GM06990 (cell line): ENCODE measurements around the gene LYPD6B.
"Not testable (repeated sequence)": the region's sequence is repeated elsewhere in the genome, so short reads cannot be mapped to it uniquely, and the experiment has no call there.

ENCODE experiments used
- DNase-seq: peaks from one replicate; pipeline ENCODE4 v3.0.0-alpha.2; 2011; ENCODE audit not compliant: insufficient read length; ENCODE audit errors: extremely low read depth
- H3K27me3 ChIP-seq: replicated peaks from 2 replicates; pipeline ENCODE4 v1.6.0; 2011; ENCODE audit warnings: low read length; ENCODE audit not compliant: control insufficient read depth, insufficient read depth
- H3K36me3 ChIP-seq: 2 replicates; pipeline ENCODE4 v1.5.1; 2011; ENCODE audit warnings: low read length; ENCODE audit not compliant: control insufficient read depth, insufficient read depth
- H3K4me3 ChIP-seq: replicated peaks from 2 replicates; pipeline ENCODE4 v1.5.1; 2011; ENCODE audit warnings: low read depth, mild to moderate bottlenecking, control low read depth, low read length
- TF ChIP-seq, protein P1 (sequence below): IDR thresholded peaks from 2 replicates; pipeline ENCODE4 v1.5.1; 2011; ENCODE audit warnings: low read length, control low read depth, mild to moderate bottlenecking, inconsistent platforms; ENCODE audit not compliant: insufficient read depth, poor library complexity, severe bottlenecking

LYPD6B gene

DNA sequence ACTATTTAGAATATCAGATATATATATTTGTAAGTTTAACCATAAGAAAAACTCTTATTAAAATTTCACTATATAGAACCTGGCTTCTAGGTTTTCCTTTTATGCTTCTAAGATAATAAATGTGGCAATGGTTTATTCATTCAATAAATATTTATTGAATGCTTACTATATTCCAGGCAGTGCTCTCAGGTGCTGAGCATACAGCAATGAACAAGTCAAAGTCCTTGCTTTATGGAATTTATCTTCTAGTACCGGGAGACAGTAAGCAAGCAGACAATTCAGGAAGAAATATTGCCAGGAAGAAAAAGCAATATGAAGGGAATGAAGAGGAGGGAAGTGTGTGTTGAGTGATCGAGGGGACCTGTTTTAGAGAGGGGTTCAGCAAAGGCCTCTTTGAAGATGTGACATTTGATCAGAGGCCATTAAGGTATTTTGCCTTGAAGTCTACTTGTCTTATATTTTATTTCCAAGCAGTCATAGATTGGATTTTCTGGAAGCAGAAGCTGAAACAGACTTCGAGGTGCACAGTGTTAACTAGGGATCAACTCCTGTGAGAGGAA, 197.4 kb downstream of the LYPD6B start:
- no peak for DNase-seq
- Histone ChIP-seq H3K27me3 (no peaks in the 10 kb centered on the region), H3K4me3 (no peak overlapping the region), H3K36me3 (no peaks in the 10 kb centered on the region)
- TF ChIP-seq, protein P1, sequence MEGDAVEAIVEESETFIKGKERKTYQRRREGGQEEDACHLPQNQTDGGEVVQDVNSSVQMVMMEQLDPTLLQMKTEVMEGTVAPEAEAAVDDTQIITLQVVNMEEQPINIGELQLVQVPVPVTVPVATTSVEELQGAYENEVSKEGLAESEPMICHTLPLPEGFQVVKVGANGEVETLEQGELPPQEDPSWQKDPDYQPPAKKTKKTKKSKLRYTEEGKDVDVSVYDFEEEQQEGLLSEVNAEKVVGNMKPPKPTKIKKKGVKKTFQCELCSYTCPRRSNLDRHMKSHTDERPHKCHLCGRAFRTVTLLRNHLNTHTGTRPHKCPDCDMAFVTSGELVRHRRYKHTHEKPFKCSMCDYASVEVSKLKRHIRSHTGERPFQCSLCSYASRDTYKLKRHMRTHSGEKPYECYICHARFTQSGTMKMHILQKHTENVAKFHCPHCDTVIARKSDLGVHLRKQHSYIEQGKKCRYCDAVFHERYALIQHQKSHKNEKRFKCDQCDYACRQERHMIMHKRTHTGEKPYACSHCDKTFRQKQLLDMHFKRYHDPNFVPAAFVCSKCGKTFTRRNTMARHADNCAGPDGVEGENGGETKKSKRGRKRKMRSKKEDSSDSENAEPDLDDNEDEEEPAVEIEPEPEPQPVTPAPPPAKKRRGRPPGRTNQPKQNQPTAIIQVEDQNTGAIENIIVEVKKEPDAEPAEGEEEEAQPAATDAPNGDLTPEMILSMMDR: no peak

DNA sequence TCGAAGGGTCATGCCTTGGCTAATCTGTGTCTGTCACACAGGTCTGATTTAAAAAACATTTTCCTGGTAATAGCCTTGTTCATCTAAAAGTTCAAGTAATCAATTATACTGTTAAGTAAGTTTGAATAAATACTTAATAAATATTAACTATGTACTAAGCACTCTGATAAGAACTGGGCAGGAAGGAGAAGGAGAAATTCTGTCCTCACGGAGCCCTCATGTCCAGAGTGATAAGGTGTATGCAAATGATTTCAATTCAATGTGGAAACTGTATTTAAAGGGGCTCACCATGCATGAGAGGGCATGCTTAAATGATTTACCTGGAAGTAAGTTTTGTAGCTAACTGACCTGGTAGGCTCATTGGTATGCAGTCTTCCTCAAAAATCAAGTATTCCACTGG, 197.9 kb downstream of the LYPD6B start:
- TF ChIP-seq, protein P1: no peak
- no peaks in the 10 kb centered on the region for H3K36me3 ChIP-seq
- DNase-seq: no peak
- H3K27me3 ChIP-seq: no peaks in the 10 kb centered on the region
- H3K4me3 ChIP-seq: no peak overlapping the region

DNA sequence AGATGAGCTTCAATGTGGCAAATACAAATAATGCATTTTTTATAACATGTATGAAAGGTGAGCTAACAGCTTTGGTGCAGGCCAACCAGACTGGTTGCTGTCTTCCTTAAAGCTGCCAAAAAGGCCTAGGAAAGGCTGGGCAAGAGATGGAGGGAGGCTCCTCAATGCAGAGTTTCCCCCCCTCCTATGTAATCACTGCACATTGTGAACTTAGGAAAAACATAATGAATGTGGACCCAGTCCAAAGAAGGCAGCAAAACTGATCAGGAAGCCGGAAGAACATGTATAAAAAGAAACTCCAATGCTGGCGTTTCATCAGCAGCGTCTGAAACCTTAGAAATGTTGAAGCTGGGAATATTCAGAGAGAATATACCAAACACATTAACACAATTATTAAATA, 207.7 kb downstream of the LYPD6B start:
- TF ChIP-seq, protein P1: no peak
- H3K36me3 ChIP-seq: no peaks in the 10 kb centered on the region
- no peaks in the 10 kb centered on the region for H3K27me3 ChIP-seq
- H3K4me3 ChIP-seq: no peak overlapping the region
- DNase-seq: no peak

DNA sequence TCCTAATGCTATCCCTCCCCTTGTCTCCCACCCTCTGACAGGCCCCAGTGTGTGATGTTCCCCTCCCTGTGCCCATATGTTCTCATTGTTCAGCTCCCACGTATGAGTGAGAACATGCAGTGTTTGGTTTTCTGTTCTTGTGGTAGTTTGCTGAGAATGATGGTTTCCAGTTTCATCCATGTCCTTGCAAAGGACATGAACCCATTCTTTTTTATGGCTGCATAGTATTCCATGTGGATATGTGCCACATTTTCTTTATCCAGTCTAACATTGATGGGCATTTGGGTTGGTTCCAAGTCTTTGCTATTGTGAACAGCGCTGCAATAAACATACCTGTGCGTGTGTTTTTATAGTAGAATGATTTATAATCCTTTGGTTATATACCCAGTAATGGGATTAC, 212.9 kb downstream of the LYPD6B start:
- H3K36me3 ChIP-seq, DNase-seq, H3K27me3 ChIP-seq, H3K4me3 ChIP-seq: not testable (repeated sequence)

DNA sequence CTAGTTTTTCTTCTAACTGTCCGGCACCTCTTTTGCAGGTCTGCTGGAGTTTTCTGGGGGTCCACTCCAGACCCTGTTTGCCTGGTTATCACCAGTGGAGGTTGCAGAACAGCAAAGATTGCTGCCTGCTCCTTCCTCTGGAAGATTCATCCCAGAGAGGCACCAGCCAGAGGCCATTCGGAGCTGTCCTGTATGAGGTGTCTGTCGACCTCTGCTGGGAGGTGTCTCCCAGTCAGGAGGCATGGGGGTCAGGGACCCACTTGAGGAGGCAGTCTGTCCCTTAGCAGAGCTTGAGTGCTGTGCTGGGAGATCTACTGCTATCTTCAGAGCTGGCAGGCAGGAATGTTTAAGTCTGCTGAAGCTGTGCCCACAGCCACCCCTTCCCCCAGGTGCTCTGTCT, 218.4 kb downstream of the LYPD6B start:
- not testable (repeated sequence) for H3K27me3 ChIP-seq, H3K4me3 ChIP-seq, DNase-seq, H3K36me3 ChIP-seq

DNA sequence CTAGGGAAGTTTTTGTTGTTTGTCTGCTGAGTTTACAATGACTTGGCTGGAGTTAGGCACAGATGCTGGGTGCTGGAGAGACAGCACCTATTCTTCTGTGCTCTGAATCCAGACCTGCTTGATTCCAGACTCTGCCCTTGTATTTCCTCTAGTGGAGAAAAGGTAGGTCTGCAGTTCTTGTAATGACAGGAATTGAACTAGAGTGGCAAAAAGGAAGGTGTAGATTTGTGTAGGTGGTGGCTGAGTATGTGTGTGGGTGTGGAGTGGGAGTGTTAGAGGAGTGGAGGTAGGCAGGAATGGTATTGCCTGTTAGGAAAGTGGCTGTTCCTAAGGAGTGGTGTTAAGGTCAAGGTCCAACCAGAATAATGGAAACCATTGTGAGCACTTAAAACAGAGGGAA, 220.0 kb downstream of the LYPD6B start:
- DNase-seq: no peak
- H3K4me3 ChIP-seq: no peak overlapping the region
- H3K36me3 ChIP-seq: no peaks in the 10 kb centered on the region
- TF ChIP-seq, protein P1: no peak
- no peaks in the 10 kb centered on the region for H3K27me3 ChIP-seq

DNA sequence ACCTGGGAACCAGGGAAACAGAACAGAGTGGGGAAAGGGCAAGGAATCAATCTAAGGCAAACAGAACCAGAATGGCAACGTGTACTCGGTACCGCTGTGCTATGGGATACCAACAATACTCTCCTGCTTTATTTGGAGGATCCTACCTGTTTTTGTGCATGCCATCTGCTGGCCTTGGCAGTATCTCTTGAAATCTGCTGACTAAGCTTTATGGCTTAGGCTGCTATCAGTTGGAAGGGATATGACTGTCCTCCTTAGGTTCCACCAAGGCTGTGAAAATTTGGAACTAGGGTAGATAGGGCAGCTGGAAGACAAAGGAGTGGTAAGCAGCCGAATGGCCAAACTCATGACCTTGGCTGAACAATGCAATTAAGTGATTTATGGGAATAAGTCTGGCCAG, 220.6 kb downstream of the LYPD6B start:
- TF ChIP-seq, protein P1: no peak

More for the DNA sequence above, 220.6 kb downstream of the LYPD6B start:
- H3K36me3 ChIP-seq: no peaks in the 10 kb centered on the region
- no peak for DNase-seq
- H3K4me3 ChIP-seq: no peak overlapping the region
- H3K27me3 ChIP-seq: no peaks in the 10 kb centered on the region
